HepG2 (cell line): ENCODE results near the gene INHBA. TPM values are rescaled to one million over a fixed set of nuclear protein-coding genes. Genes with fewer than 3 reads are reported as not detected.

ENCODE experiments used
- ATAC-seq: fragments of 200-7000 bp; cut with Tn5 transposase; 3 replicates; pipeline ENCODE4 v1.9.1; 2020; ENCODE audit warnings: mild to moderate bottlenecking, moderate library complexity
- BruUV-seq: library from RNA; stranded (reverse); fragments of 400-500 nt; replicated peaks from 2 replicates; lab custom pipeline; 2021; lab: Mats Ljungman, UMichigan
- CTCF ChIA-PET: fragments of 300-600 bp; formaldehyde crosslinking; extraction: SDS; loops from one replicate; lab custom pipeline; 2021; ENCODE audit warnings: low total read pairs, inconsistent platforms, low intra/inter-chr PET ratio; lab: Yijun Ruan, JAX
- POLR2A ChIA-PET: fragments of 350-600 bp; sonication (Branson Sonifier 250); formaldehyde crosslinking; loops from one replicate; lab custom pipeline; 2020; ENCODE audit warnings: antibody characterized with exemption, inconsistent platforms; lab: Yijun Ruan, JAX
- DNase-seq: peaks from one replicate; pipeline ENCODE4 v3.0.0-alpha.2; 2015; ENCODE audit warnings: low spot score
- FAIRE-seq: peaks from 3 replicates; lab custom pipeline; 2011; peaks lifted over from hg19 to GRCh38; lab: Jason Lieb, UNC
- H2AFZ ChIP-seq: one replicate; pipeline ENCODE4 v1.6.1; 2011; ENCODE audit warnings: low read length, inconsistent platforms
- H3K27ac ChIP-seq: fragments of 300-600 bp; 3 replicates; pipeline ENCODE4 v1.8.0; 2011; ENCODE audit warnings: mixed run types, mild to moderate bottlenecking, mixed read lengths, low read length, inconsistent platforms; ENCODE audit not compliant: insufficient read depth; ENCODE audit errors: extremely low read length
- H3K27me3 ChIP-seq, 2 experiments: fragments of 200-600 bp in 1 of 2; 2 replicates in 1 of 2; 3 replicates in 1 of 2; pipeline versions ENCODE4 v1.6.0 to v1.8.0; 2011; ENCODE audit warnings: low read length in 2 of 2, mild to moderate bottlenecking in 2 of 2, moderate library complexity in 2 of 2, inconsistent platforms in 1 of 2; ENCODE audit not compliant: insufficient read depth in 2 of 2, control insufficient read depth in 1 of 2
- H3K36me3 ChIP-seq, 2 experiments: fragments of 200-600 bp in 1 of 2; replicated peaks in 1 of 2; 2 replicates in 1 of 2; 3 replicates in 1 of 2; pipeline versions ENCODE4 v1.5.1 to v1.8.0; 2011; ENCODE audit warnings: low read length in 2 of 2, inconsistent platforms in 1 of 2; ENCODE audit not compliant: insufficient read depth in 2 of 2, control insufficient read depth in 1 of 2
- H3K4me1 ChIP-seq: 2 replicates; pipeline ENCODE4 v1.5.1; 2012; ENCODE audit warnings: low read length, inconsistent platforms; ENCODE audit not compliant: insufficient read depth
- H3K4me2 ChIP-seq: 2 replicates; pipeline ENCODE4 v1.6.0; 2011; ENCODE audit warnings: low read depth, low read length, inconsistent platforms
- H3K4me3 ChIP-seq, 3 experiments: fragments of 200-600 bp in 1 of 3; sonication (generic), shearing (Covaris generic) in 1 of 3; replicated peaks in 1 of 3; 2 replicates each; pipeline ENCODE4 v1.5.1; 2011 to 2016; ENCODE audit warnings: low read length in 3 of 3, inconsistent platforms in 2 of 3, low read depth in 2 of 3, mild to moderate bottlenecking in 2 of 3, control low read depth in 1 of 3, mixed read lengths in 1 of 3; ENCODE audit not compliant: insufficient read depth in 1 of 3
- H3K79me2 ChIP-seq: one replicate; pipeline ENCODE4 v1.6.1; 2011; ENCODE audit warnings: low read length, inconsistent platforms; ENCODE audit not compliant: insufficient read depth
- H3K9ac ChIP-seq: 2 replicates; pipeline ENCODE4 v1.6.0; 2011; ENCODE audit warnings: mild to moderate bottlenecking, low read depth, low read length, inconsistent platforms; ENCODE audit not compliant: insufficient read depth
- H3K9me3 ChIP-seq: 2 replicates; pipeline ENCODE4 v1.5.1; 2012; ENCODE audit warnings: mild to moderate bottlenecking, low read length
- H4K20me1 ChIP-seq: 2 replicates; pipeline ENCODE4 v1.6.0; 2011; ENCODE audit warnings: inconsistent platforms, mild to moderate bottlenecking, low read length, moderate library complexity; ENCODE audit not compliant: insufficient read depth
- EEA1 ChIP-seq: sonication (generic); formaldehyde crosslinking; IDR thresholded peaks from 2 replicates; pipeline ENCODE4 v1.5.1; 2020; ENCODE audit warnings: mild to moderate bottlenecking, missing genetic modification reagents, borderline replicate concordance
- MLLT10 ChIP-seq: sonication (generic); formaldehyde crosslinking; IDR thresholded peaks from 2 replicates; pipeline ENCODE4 v1.4.0; 2020; ENCODE audit warnings: missing genetic modification reagents
- MTA1 ChIP-seq: sonication (generic); formaldehyde crosslinking; IDR thresholded peaks from 2 replicates; pipeline ENCODE4 v1.4.0; 2020; ENCODE audit warnings: missing genetic modification reagents, mild to moderate bottlenecking, borderline replicate concordance
- NFE2L1 ChIP-seq: sonication (generic); formaldehyde crosslinking; IDR thresholded peaks from 2 replicates; pipeline ENCODE4 v1.4.0; 2020; ENCODE audit warnings: missing genetic modification reagents, mild to moderate bottlenecking, borderline replicate concordance
- PRMT3 ChIP-seq: sonication (generic); formaldehyde crosslinking; IDR thresholded peaks from 2 replicates; pipeline ENCODE4 v1.8.1; 2022; ENCODE audit warnings: low read depth, mild to moderate bottlenecking, moderate library complexity, missing genetic modification reagents, borderline replicate concordance
- REL ChIP-seq: sonication (generic); formaldehyde crosslinking; conservative IDR thresholded peaks from 2 replicates; pipeline ENCODE4 v1.8.0; 2022; ENCODE audit warnings: mild to moderate bottlenecking, missing genetic modification reagents, moderate library complexity
- SNRNP70 ChIP-seq: fragments of 200-400 bp; formaldehyde crosslinking; IDR thresholded peaks from 2 replicates; pipeline ENCODE4 v1.6.1; 2017; ENCODE audit warnings: mild to moderate bottlenecking, low read depth, low read length, moderate library complexity
- TCF7L2 ChIP-seq: IDR thresholded peaks from 2 replicates; pipeline ENCODE4 v1.6.1; 2011; ENCODE audit warnings: mild to moderate bottlenecking, low read depth, low read length, moderate library complexity
- ZBTB21 ChIP-seq: sonication (generic); formaldehyde crosslinking; IDR thresholded peaks from 2 replicates; pipeline ENCODE4 v1.4.0; 2020; ENCODE audit warnings: missing genetic modification reagents
- ZFAT ChIP-seq: sonication (generic); formaldehyde crosslinking; conservative IDR thresholded peaks from 2 replicates; pipeline ENCODE4 v1.8.1; 2023; ENCODE audit warnings: missing genetic modification reagents, inconsistent platforms
- ZNF121 ChIP-seq: sonication (generic); formaldehyde crosslinking; IDR thresholded peaks from 2 replicates; pipeline ENCODE4 v1.5.0; 2020; ENCODE audit warnings: mild to moderate bottlenecking, missing genetic modification reagents
- ZNF136 ChIP-seq: sonication (generic); formaldehyde crosslinking; IDR thresholded peaks from 2 replicates; pipeline ENCODE4 v1.8.1; 2022; ENCODE audit warnings: low read depth, mild to moderate bottlenecking, moderate library complexity, missing genetic modification reagents
- ZNF703 ChIP-seq: sonication (generic); formaldehyde crosslinking; IDR thresholded peaks from 2 replicates; pipeline ENCODE4 v1.5.1; 2020; ENCODE audit warnings: missing genetic modification reagents, mild to moderate bottlenecking, moderate library complexity, borderline replicate concordance
- ZNF713 ChIP-seq: sonication (generic); formaldehyde crosslinking; IDR thresholded peaks from 2 replicates; pipeline ENCODE4 v1.4.0; 2020; ENCODE audit warnings: mild to moderate bottlenecking, missing genetic modification reagents
- ZNF878 ChIP-seq: sonication (generic); formaldehyde crosslinking; IDR thresholded peaks from 2 replicates; pipeline ENCODE4 v1.8.1; 2023; ENCODE audit warnings: mild to moderate bottlenecking, missing genetic modification reagents, moderate library complexity
- WGBS: methylation state at CpG from one replicate; pipeline ENCODE4 v1.1.6; 2017; ENCODE audit warnings: low lambda C conversion rate; 5-methylcytosine and 5-hydroxymethylcytosine counted together
- in situ Hi-C: cut with HindIII; loops from 2 replicates; pipeline ENCODE4 v1.10.0; 2017; ENCODE audit warnings: low pct_unique_long_range_greater_than_20kb; ENCODE audit not compliant: extremely low pct_ligation_motif_present
- intact Hi-C: fragments of 100-400 bp; cut with micrococcal nuclease; formaldehyde crosslinking; loops from one replicate; pipeline ENCODE4 v1.10.0; 2022; ENCODE audit not compliant: unreplicated experiment
- polyA plus RNA-seq, 8 experiments: library from polyadenylated mRNA; depleted of rRNA in 3 of 8; stranded (reverse) in 7 of 8; unstranded in 1 of 8; fragments of >200 nt; fragmentation: Illumina TruSeq in 4 of 8; extraction: Trizol in 4 of 8; gene quantifications; 2 replicates each; pipeline versions ENCODE4 v1.2.1 to v1.2.3, GENCODE V29; 2011 to 2016; ENCODE audit warnings: low read depth in 4 of 8, missing spikeins in 1 of 8, mixed read lengths in 1 of 8; ENCODE audit not compliant: insufficient read depth in 1 of 8
- total RNA-seq, 5 experiments: library from RNA; depleted of rRNA; stranded (reverse); fragments of >200 nt; fragmentation: Illumina TruSeq; extraction: Trizol; gene quantifications; 2 replicates each; pipeline ENCODE4 v1.2.3, GENCODE V29; 2016; ENCODE audit warnings: low read depth in 1 of 5
- TF ChIP-seq, protein P1 (sequence below): IDR thresholded peaks from 2 replicates; pipeline ENCODE4 v1.6.1; 2016

The INHBA gene
- total and polyA plus RNA-seq, 2 of the 13 experiments (the other 11 are each of a cell fraction or from before 2014, with no cell fraction given) = not detected

GRCh38 chr7:41656366-41656765 is 46.5 kb downstream of the INHBA start (continued):
- TF ChIP-seq ZNF121 (CRISPR knock-in tag) = no peak

GRCh38 chr7:41655426-41655825 is 47.5 kb downstream of the INHBA start:
- in situ Hi-C loops = no loop called here

More at GRCh38 chr7:41655426-41655825, 47.5 kb downstream of the INHBA start:
- no peak overlapping the region for H3K4me2 ChIP-seq
- DNase-seq (no peak), ATAC-seq (no peak), FAIRE-seq (no peak)
- H3K4me1 ChIP-seq = no peaks in the 10 kb centered on the region
- no TSS peak for BruUV-seq
- whole genome bisulfite sequencing = 0% methylated on average over 2 of the region's 2 CpGs
- no peaks in the 10 kb centered on the region for H3K27me3 ChIP-seq
- no peaks in the 10 kb centered on the region for H3K9me3 ChIP-seq
- CTCF ChIA-PET = no interaction called here
- no peak overlapping the region for H3K4me3 ChIP-seq
- H3K27ac ChIP-seq = no peak overlapping the region
- TF ChIP-seq TCF7L2 (no peak), ZNF878 (CRISPR knock-in tag) (no peak), ZNF713 (CRISPR knock-in tag) (no peak), ZNF136 (CRISPR knock-in tag) (no peak), ZFAT (no peak), ZNF703 (CRISPR knock-in tag) (no peak), ZBTB21 (no peak), SNRNP70 (no peak), MTA1 (CRISPR knock-in tag) (no peak), MLLT10 (CRISPR knock-in tag) (no peak), PRMT3 (CRISPR knock-in tag) (no peak), NFE2L1 (CRISPR knock-in tag) (no peak), REL (CRISPR knock-in tag) (no peak), EEA1 (no peak)
- TF ChIP-seq, protein P1, sequence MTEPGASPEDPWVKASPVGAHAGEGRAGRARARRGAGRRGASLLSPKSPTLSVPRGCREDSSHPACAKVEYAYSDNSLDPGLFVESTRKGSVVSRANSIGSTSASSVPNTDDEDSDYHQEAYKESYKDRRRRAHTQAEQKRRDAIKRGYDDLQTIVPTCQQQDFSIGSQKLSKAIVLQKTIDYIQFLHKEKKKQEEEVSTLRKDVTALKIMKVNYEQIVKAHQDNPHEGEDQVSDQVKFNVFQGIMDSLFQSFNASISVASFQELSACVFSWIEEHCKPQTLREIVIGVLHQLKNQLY (CRISPR knock-in tag) = no peak
- no peak overlapping the region for H2AFZ ChIP-seq
- H4K20me1 ChIP-seq = no peaks in the 10 kb centered on the region; the same call in 1 of the 2 replicates
- no peak overlapping the region for H3K9ac ChIP-seq
- no peaks in the 10 kb centered on the region for H3K79me2 ChIP-seq
- intact Hi-C loops = no loop called here
- H3K36me3 ChIP-seq = no peaks in the 10 kb centered on the region
- POLR2A ChIA-PET = no interaction called here
